HG03103 (cell line): Measurements from ENCODE around the gene TCP11L2.

Experiments used
- ATAC-seq: cut with Tn5 transposase; IDR thresholded peaks from one replicate; pipeline ENCODE4 v1.9.1; 2021; ENCODE audit warnings: low read depth; ENCODE audit not compliant: unreplicated experiment

The TCP11L2 gene

DNA sequence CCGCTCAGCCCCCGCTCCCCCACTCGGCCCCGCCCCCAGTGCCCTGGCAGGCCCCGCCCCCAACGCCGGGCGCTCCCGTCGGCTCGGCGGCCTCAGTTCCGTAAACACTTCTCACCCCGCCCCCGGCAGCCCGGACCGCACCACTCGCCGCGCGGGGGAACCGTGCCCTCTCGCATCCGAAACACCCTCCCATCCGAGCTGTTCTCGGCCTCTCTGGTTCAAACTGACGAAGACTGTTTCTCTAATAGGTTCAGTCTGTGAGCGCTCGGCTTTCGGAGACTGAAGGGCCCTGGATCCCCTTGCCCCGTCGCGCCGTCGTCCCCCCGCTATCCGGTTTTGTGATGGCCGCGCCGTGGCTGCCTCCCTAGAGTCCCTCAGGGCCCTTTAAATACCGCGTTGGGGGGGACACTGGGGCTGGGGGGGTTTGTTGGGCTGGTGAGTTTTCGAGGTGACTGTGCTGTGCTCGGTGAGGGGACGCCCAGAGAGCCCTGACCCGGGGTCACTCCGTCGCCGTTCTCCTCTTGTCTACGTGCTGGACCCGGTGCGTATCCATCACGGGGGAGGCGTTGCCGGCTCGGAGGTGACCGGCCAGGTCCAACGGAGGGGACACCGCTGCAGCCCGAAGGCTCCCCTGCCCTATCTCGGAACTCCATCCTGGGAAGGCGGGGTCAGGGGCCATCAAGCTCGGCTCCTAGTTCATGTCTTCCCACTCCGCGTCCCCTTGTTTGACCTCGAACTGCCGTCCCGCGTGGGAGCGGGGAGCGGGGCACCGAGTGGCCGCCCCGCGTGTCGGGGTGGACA lies at the start of gene TCP11L2:
Gene TCP11L2 (plus strand): TSS at position 333 of the 801 bp plus-strand sequence. CDS start 8,343 bp downstream, outside the sequence.
- peak; percentile 66 for ATAC-seq

- no peak for ATAC-seq
Observed at GRCh38 chr12:106254724-106255123, 47.8 kb upstream of the TCP11L2 start.

DNA sequence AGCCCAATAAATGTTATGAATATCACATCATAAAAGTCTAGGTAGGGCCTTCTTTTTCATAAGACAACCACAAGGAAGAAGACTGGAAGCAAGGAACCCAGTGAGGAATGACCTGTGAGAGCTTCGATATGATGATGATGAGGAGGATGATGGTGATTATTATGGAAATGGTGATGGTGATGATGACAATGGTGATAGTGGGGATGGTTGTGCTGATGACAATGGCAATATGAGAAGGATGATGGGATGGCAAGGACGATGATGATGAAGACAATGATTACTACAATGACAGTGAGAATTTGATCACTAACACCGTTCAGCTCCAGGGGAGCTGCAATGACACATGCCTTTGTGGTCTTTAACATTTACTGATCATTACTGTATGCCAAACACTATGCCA lies 47.0 kb upstream of the TCP11L2 start:
- no peak for ATAC-seq

DNA sequence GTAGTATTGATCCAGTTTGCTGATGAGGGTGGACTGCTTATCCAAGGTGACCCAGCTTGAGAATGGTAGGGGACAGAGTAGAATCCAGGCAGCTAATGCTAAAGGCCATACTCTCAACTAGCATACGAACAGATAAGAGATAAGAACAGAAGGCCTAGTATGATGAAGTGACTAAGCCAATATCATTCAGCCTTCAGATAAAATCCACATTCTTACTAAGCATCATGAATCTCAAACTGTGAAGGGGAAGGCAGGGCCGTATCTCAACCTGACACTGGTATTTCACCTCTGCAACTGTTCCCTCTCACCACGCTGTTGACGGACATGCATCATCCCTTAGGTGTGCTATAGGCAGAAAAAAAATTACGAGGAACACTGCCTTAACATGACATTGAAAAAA lies 46.6 kb upstream of the TCP11L2 start:
- no peak for ATAC-seq

GRCh38 chr12:106256524-106256923 lies 46.0 kb upstream of the TCP11L2 start:
- ATAC-seq: no peak

GRCh38 chr12:106258226-106258625 lies 44.3 kb upstream of the TCP11L2 start:
- no peak for ATAC-seq

DNA sequence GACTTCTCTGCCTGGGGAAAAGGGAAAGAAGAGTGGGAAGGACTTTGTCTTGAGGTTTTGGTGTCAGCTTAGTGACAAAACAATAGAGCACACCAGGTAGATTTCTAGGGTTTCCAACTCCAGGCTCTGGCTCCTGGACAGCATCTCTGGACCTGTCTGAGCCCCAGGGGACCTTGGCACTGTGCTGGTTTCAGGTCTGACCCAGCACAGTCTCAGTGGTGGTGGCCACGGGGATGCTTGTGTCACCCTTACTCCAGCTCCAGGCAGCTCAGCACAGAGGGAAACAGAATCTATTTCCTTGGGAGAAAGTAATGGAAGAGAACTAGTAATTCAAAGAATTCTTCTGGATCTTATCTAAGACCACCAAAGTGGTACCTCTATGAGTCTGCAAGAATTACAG lies 43.6 kb upstream of the TCP11L2 start:
- ATAC-seq: no peak

DNA sequence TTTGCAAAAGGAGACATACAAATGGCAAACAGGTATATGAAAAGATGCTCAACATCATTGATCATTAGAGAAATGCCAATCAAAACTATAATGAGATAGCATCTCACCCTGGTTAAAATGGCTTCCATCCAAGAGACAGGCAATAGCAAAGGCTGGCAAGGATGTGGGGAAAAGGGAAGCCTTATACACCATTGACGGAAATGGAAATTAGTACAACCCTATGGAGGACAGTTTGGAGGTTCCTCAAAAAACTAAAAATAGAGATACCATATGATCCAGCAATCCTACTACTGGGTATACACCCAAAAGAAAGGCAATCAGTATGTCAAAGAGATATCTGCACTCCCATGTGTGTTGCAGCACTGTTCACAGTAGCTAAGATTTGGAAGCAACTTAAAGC lies 37.4 kb upstream of the TCP11L2 start:
- ATAC-seq: no peak

DNA sequence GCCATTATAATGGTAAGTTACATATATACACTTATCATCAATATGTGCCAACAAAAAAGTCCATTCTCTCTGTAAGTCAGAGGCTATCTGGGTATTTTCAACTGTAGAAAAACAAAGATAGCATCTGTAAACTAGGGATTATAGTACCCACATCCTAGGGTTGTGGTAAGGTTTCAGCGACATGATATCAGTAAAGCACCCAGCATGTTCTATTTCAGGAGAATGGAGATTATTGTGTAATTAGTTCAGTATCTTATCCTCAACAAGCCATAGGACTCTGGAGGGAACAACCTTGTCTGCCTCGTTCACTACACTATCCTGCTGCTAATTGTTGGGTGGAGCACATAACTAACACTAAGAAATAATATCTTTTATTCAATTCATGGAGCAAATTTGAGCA lies 35.0 kb upstream of the TCP11L2 start:
- no peak for ATAC-seq

- no peak for ATAC-seq
Observed at GRCh38 chr12:106269150-106269771, 33.3 kb upstream of the TCP11L2 start.

DNA sequence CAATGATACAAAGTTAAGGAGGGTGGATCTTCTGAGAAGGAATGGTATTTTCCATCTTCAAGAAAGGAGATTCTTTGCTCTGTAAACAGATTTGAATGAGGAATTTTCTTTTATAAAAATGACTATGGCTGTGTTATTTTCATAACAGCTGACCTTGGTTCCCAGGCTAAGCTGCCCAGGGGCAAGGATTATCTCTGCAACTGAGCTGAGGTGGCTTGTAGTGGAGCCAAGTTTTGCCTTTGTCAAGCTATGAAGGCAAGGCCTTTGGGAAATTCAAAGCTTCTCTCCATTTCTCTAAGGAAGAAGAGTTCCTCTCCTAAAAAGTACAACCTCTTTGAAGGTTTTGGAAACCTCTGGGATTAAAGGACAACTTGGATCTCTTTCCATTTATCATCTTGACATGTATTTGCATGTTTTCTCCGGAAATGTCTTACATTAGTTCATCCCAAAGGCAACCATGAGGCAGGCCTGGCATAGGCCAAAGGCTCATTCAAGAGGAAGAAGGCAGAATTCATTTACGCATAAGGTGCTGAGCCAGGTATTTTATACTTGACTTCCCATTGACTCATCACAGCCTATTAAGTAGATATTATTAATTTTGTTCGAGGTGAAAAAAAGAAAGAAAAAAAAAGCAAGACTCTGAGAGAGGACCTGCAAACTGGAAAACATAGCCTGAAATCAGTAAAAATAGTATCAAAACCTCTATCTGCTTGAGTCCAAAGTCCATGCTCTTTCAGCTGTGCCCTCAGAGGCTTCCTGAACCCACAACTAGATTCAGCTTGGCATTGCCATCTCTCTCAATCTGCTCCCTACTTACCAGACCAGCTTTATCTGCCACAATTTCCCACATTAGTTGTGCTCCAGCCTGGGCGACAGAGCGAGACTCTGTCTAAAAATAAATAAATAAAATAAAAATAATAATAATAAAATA lies 30.7 kb upstream of the TCP11L2 start:
- no peak for ATAC-seq

GRCh38 chr12:106273491-106273890 lies 29.0 kb upstream of the TCP11L2 start:
- no peak for ATAC-seq

DNA sequence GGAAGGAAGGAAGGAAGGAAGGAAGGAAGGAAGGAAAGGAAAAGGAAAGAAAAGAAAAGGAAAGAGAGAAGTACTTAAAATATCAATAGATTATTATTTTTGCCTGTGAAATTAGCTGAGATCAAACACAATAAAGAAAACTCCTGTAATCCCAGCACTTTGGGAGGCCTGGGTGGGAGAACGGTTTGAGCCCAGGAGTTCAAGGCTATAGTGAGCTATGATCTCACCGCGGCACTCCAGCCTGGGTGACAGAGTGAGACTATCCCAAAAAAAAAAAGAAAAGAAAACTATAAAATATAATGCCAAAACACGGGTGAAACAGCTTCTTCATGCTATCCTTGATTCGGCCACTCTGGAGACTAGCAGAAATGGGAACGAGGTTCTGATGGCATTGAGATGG lies 28.5 kb upstream of the TCP11L2 start:
- ATAC-seq: no peak

GRCh38 chr12:106274575-106275121 lies 27.9 kb upstream of the TCP11L2 start:
- ATAC-seq: no peak

DNA sequence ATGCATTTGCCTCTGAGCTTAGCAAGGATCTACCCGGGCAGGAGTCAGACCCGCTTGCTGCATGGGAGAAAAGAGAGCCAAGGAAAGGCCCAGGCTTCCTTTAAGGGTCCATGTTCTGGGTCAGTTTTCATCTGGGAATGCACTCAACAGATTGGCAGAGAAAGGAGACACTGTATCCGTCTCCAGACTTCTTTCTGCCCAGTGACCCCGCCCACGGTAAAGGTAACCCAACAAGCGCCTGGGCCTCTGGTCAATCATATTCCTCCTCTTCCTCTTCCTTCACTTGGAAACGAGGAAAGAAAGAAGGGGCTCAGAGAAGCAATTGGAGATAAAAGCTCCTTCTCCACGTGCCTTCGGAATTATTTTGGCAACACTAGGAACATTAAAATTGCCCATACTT lies 27.1 kb upstream of the TCP11L2 start:
- no peak for ATAC-seq

GRCh38 chr12:106276032-106276740 lies 26.3 kb upstream of the TCP11L2 start:
- ATAC-seq: peak; percentile 64

DNA sequence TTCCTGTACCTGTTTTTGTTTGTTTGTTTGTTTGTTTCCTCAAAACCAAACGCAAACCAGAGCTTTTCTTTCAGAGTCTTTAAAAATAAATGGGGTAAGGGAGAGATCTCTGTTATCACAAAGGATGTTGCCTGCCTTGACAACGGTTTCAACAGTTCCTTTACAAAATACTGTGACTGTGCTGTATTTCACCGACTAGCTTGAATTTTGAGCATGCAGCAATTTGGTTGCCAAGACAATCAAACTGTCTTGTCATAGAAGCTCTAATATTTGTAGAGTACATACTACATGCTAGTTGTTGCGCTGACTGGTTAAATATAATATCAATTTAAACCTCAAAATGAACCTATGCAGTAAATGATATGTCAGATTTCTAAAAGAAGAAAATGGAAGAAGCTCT lies 22.4 kb upstream of the TCP11L2 start:
- ATAC-seq: no peak

- no peak for ATAC-seq
Observed at GRCh38 chr12:106281056-106281782, 21.3 kb upstream of the TCP11L2 start.

DNA sequence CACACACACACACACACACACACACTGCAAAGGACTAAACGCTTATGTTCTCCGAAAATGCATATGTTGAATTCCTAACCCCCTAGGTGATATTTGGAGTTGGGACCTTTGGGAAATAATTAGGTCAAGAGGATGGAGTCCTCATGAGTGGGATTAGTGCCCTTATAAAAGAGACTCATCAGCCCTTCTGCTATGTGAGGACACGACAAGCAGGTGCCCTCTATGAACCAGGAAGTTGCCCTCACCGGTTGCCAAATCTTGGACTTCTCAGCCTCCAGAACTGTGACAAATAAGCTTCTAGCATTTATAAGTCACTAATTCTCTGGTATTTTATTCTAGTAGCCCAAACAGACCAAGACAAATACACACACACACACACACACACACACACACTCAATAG lies 20.7 kb upstream of the TCP11L2 start:
- ATAC-seq: no peak
